SH-SY5Y (cell line): Measurements from ENCODE around the gene OTUD7B.

Experiments
- GATA2 ChIP-seq: IDR thresholded peaks from 2 replicates; pipeline ENCODE4 v1.6.1; 2011; ENCODE audit warnings: mild to moderate bottlenecking, low read depth, low read length
- GATA3 ChIP-seq: IDR thresholded peaks from 2 replicates; pipeline ENCODE4 v1.6.1; 2011; ENCODE audit warnings: low read depth, mild to moderate bottlenecking, low read length, moderate library complexity

The OTUD7B gene

DNA sequence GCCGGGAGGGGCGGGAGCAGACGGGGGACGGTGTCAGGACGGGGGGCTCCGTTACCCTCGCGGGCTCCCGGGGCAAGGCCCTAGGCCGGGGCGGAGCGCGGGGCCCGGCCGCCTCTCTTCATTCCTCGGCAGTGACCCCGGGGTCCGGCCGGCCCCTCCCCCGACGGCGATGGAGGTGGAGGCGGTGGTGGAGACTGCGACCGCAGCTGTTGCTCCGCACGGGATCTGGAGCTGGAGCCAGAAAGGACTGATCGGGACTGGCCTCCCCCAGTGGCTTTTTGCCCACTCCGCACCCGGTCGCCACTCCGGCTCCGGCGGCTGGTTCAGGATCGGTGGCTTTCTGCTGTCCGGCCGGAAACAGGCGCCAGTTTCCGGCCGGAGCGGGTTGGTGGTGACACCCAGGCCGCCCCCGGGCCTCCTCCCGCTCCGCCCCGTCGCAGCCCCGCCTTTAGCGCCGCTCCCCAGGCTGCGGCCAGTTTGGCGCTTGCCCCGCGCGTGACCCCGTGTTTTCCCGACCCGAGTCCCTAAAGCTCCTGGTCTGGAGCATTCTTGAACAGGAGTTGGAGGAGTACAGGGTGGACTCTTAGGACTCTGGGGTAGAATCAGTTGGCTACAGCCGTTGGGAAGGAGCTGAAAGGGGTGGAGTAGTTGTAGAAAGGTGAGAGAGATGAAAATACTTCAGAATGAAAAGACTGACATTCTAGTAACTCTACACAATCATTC, at the start of gene OTUD7B:
OTUD7B (minus strand) TSS at position 334 of the 723 bp plus-strand sequence. CDS start 33,216 bp downstream, outside the sequence.
- TF ChIP-seq GATA2, result no peak
- TF ChIP-seq GATA3, result no peak

DNA sequence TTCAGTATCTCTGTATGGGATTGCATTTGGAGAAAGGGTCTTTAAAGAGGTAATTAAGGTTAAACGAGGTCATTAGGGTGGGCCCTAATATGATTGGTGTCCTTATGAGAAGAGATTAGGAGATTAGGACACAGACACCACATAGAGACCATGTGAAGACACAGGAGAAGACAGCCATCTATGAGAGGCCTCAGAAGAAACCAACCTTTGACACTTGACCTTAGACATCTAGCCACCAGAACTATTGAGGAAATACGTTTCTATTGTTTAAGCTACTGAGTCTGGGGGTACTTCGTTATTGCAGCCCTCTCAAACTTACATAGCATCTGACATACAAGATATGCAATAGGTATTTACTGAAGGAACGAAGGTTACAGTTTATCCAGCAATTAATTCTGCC, 49.7 kb upstream of the OTUD7B start:
- TF ChIP-seq GATA2, result no peak
- TF ChIP-seq GATA3, result 0 out of 2 replicates have a peak, but pooled peaks have one; percentile 32

DNA sequence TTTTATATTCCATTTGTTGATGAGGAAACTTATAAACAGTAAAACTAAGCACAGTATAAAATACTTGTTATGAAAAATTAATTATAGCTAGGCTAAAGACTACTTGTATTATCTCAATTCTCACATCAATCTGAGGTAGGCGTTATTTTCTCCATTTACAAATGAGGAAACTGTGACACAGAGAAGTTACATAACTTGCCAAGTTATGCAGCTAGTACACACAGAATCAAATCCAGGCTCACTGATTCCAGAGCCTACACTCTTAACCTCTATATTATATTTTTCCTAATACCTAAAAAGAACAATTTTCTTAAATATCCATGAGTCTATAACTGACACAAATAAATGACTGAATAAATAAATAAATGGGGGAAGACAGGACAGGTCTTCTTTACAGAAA, 45.9 kb upstream of the OTUD7B start:
- TF ChIP-seq GATA2 (no peak), GATA3 (no peak)

DNA sequence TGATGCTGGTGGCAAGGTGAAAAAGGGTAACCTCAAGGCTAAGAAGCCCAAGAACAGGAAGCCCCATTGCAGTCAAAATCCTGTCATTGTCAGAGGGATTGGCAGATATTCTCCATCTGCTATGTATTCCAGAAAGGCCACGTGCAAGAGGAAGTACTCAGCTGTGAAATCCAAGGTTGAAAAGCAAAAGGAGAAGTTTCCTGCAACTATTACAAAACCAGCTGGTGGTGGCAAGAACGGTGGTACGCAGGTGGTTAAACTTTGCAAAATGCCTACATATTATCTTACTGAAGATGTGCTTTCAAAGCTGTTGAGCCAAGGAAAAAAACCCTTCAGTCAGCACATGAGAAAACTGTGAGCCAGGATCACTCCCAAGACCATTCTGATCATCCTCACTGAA, 43.4 kb upstream of the OTUD7B start:
- no peak for TF ChIP-seq GATA3
- no peak for TF ChIP-seq GATA2

DNA sequence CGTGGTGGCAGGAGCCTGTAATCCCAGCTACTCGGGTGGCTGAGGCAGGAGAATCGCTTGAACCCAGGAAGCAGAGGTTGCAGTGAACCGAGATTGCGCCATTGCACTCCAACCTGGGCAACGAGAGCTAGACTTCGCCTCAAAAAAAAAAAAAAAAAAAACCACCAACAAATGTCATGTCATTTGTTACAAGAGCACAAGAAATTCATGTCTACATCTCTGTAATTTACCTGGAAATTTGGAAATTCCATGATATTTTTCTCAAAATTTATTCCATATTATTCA, 40.5 kb upstream of the OTUD7B start:
- TF ChIP-seq GATA3 (no peak), GATA2 (no peak)

DNA sequence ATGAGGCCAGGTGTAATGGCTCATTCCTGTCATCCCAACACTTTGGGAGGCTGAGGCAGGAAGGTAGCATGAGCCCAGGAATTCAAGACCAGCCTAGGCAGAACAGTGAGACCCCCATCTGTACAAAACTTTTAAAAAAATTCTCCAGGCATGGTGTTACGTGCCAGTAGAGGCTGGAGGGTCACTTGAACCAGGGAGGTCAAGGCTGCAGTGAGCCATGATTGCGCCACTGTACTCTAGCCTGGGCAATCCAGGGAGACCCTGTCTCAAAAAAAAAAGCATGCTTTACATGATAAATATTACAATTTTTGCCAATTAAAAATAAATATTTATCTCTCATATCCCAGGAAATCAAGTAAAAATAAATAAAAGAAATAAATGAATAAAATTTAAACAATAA, 39.4 kb upstream of the OTUD7B start:
- TF ChIP-seq GATA3, result no peak
- TF ChIP-seq GATA2, result no peak

DNA sequence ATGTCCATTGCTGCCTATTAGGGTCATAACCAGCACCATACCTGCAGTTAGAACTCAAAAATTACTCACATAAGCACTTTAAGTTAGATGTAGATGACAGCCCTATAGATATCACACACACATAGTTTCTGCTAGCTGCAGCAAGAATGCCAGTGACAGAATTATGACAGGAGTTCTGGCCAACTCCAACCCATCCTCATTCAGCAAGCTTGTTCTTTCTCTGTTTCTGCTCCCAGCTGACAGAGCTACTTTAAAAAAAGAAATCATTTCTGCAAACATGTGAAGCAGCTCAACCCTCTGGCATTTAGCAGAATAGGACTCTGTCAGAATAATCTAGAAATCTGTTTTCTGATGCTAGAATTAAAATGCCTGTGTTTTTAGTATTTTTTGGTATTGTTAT, 23.8 kb upstream of the OTUD7B start:
- no peak for TF ChIP-seq GATA3
- TF ChIP-seq GATA2, result no peak

DNA sequence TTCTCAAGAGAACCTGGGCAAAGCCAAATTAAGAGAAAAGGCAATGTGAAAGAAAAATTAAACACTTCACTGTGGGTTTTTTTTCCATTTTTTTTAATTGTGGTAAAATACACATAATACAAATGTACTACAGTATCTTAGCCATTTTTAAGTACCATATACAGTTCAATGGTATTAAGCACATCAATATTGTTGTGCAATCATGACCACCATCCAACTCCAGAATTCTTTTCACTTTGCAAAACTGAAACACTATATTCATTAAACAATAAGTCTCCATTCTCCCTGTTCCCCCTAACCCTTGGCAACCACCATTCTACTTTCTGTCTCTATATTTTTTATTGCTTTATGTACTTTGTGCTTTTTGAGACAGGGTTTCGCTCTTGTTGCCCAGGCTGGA, 17.8 kb upstream of the OTUD7B start:
- TF ChIP-seq GATA2, result no peak
- no peak for TF ChIP-seq GATA3

DNA sequence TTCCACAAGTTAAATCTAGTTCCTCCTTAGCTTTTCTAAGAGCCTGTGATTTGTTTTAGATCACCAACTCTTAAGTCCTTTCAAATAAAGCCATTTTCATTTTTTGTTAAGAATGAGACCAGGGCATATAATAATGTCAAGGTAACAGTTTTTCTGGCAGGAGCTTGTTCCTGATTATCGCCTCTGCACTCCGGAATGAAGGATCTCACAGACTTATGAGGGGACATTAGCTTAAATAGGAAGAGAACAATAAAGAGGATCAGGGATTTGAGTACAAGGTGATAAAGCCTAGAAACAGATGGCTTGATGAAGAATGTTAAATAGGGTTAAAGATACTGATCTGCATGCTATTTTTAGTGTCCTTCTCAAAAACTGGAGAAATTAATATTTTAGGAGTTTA, 13.6 kb upstream of the OTUD7B start:
- no peak for TF ChIP-seq GATA3

DNA sequence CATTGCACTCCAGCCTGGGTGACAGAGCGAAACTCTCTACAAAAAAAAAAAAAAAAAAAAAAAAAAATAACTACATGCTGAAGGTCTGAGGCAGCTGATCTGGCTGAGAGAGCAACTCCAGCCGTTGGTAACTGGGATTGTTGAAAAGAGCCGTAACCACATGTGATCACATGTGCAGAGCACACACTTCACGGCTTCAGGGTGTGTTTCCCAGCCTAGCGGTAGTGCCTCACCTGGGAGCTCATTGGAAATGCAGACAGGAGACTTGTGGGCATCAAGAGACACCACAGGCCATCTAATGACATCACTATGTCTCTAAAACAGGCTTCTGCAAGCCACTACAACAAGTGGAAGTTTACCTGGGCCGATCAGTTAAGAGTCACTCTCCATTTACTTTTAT, 11.8 kb upstream of the OTUD7B start:
- no peak for TF ChIP-seq GATA3
- no peak for TF ChIP-seq GATA2

DNA sequence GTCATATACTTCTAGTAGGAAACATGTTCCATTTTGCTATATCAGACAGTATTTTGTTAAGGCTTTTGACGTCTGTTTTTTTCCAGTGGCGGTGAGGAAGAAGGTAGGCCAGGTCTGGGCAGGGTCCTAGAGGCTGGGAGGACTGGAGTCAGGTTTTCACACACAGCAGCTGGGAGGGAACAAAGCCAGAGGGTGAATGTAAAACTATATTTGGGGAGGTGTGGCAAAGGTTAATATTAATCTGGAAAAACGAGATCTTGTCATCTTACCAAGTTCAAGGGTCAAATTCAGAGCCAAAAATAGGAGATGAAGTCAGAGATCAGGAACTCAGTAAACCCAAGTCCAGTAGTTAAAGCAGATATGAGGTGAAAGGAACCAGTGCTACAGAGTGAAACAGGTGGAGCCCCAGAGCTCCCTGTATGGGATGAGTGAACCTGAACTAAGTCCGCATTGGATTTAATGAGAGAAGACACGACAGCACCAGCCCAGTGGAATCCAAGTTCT, 10.7 kb upstream of the OTUD7B start:
- TF ChIP-seq GATA3 (no peak), GATA2 (no peak)

DNA sequence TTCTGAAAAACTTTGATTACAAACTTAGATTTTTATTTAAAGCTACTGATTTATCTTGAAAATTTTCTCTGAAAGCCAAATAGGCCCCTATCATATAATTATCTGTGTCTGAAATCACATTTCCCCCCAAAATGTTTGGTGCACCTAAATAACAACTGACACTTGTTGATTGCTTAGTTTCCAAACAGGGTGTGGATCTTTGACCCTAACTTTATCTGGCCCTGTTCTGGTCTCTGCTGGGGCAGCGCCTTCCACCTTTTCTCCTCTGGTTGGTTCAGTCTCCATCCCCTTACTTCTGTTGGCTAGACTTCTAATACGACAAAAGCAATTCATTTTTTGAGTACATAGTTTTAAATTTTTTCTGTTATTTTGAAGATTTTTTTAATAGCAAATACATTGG, 10.2 kb upstream of the OTUD7B start:
- TF ChIP-seq GATA2, result no peak
- TF ChIP-seq GATA3, result no peak

DNA sequence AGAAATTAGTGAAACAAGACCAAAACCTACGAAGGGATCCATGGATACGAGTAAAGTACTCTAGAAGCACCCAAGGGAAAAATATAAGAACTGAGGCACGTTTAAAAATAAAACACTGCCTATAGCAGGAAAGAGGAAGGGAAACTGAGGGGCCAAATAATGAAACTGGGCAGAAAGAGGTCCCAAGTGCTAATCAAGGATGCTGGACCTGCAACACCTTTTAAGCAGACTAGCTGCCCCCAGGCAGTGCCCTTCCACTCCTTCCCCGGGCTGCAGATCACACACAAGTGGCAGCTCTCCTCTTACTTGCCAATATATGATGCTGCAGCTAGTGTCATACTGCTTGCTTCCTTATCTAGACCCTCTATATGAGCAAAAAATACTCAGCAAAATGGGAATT, 7.6 kb upstream of the OTUD7B start:
- TF ChIP-seq GATA3 (no peak), GATA2 (no peak)

DNA sequence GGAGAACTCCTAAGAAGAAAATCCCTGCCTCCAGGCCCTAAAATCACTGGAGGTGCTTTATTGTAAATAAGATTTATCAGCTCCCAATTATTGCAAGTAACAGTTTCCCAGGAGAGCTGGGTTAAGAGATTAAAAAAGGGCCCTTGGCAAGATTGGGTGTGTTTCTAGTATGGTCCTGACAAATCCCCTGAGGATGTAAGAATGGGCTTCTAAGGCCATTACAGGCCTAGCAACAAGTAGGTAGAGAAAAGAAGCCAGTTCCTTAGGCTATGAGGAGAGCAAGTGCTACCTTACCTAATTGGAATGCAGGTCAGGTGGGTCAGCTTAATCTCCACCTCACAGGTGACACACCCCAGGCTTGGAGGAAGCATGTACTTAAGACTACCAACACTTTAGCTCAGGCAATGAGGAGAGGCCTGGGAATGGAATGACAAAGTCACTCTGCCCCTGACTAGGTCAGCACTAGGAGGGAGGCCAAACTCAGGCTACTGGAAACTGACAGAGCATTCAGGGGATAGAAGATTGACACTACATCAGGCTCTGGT, 6.8 kb upstream of the OTUD7B start:
- TF ChIP-seq GATA3 (no peak), GATA2 (no peak)

DNA sequence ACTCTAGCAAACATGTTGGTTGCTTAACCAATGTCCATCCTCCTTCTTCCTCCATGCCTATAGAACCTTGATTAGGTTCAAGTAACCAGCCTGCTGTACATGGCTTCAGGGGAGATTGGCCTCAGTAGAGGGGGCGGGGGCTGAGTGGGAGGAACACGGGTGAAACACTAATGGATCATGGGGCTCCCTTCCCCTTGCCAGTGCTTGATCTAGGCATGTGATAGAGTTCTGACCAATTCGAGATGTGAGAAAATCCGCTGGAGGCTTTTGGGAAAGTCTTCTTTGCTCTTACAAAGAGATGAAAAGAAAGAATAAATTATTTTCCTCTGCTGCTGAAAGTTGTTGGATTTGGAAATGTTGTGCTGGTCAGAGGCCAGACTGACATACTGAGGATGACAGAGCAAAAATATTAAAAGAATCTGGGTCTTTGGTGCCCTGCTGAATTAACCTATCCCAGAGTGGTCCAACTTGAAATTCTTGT, 5.2 kb upstream of the OTUD7B start:
- TF ChIP-seq GATA3 (no peak), GATA2 (no peak)
